K562 (cell line): ENCODE measurements around the gene SEPHS2. TPM values are rescaled to one million over a fixed set of nuclear protein-coding genes. Genes with fewer than 3 reads are reported as not detected.

Experiments used
- ATAC-seq: fragments of 200-7000 bp; cut with Tn5 transposase; 3 replicates; pipeline ENCODE4 v1.9.1; 2020; ENCODE audit warnings: moderate library complexity
- BruUV-seq: library from RNA; stranded (reverse); fragments of 400-500 nt; replicated peaks from 2 replicates; lab custom pipeline; 2021; lab: Mats Ljungman, UMichigan
- CTCF ChIA-PET: fragments of 300-600 bp; formaldehyde crosslinking; extraction: SDS; loops from one replicate; lab custom pipeline; 2021; ENCODE audit warnings: low intra/inter-chr PET ratio; lab: Yijun Ruan, JAX
- POLR2A ChIA-PET: fragments of 300-600, 350-650 bp; sonication (Branson Sonifier 250); formaldehyde crosslinking; extraction: SDS; loops from one replicate; lab custom pipeline; 2021; ENCODE audit warnings: antibody characterized with exemption, inconsistent platforms; lab: Yijun Ruan, JAX
- DNase-seq, 4 experiments: peaks; one replicate each; pipeline versions ENCODE4 v3.0.0 to v3.0.0-alpha.2; 2011 to 2018; ENCODE audit warnings: low spot score in 3 of 4, mixed read lengths in 3 of 4; ENCODE audit errors: extremely low read depth in 1 of 4
- FAIRE-seq: peaks from 2 replicates; lab custom pipeline; 2011; peaks lifted over from hg19 to GRCh38; lab: Jason Lieb, UNC
- H2AFZ ChIP-seq: 2 replicates; pipeline ENCODE4 v1.6.0; 2011; ENCODE audit warnings: low read depth, low read length, control low read depth, inconsistent platforms
- H3K27ac ChIP-seq: fragments of 200-600 bp; 3 replicates; pipeline ENCODE4 v1.8.0; 2011; ENCODE audit warnings: low read depth, mild to moderate bottlenecking, control low read depth, inconsistent platforms, low read length, moderate library complexity, mixed read lengths; ENCODE audit errors: extremely low read depth
- H3K27me3 ChIP-seq, 2 experiments: fragments of 300-600 bp in 1 of 2; 2 replicates in 1 of 2; 3 replicates in 1 of 2; pipeline versions ENCODE4 v1.6.0 to v1.8.0; 2011; ENCODE audit warnings: inconsistent platforms in 2 of 2, low read length in 2 of 2, mild to moderate bottlenecking in 1 of 2, mixed read lengths in 1 of 2, moderate library complexity in 1 of 2; ENCODE audit not compliant: control insufficient read depth in 2 of 2, insufficient read depth in 2 of 2
- H3K36me3 ChIP-seq: fragments of 300-600 bp; 3 replicates; pipeline ENCODE4 v1.8.0; 2011; ENCODE audit warnings: mild to moderate bottlenecking, low read length, inconsistent platforms; ENCODE audit not compliant: control insufficient read depth, insufficient read depth
- H3K4me1 ChIP-seq, 2 experiments: fragments of 200-600 bp in 1 of 2; replicated peaks in 1 of 2; 2 replicates in 1 of 2; 3 replicates in 1 of 2; pipeline versions ENCODE4 v1.5.1 to v1.8.0; 2011; ENCODE audit warnings: inconsistent platforms in 2 of 2, low read length in 2 of 2, mild to moderate bottlenecking in 1 of 2, mixed read lengths in 1 of 2, moderate library complexity in 1 of 2; ENCODE audit not compliant: control insufficient read depth in 2 of 2, insufficient read depth in 2 of 2
- H3K4me2 ChIP-seq: 2 replicates; pipeline ENCODE4 v1.6.1; 2011; ENCODE audit warnings: low read length, control low read depth, inconsistent platforms, mixed read lengths; ENCODE audit not compliant: insufficient read depth
- H3K4me3 ChIP-seq: fragments of 200-600 bp; sonication (generic), shearing (Covaris generic); 2 replicates; pipeline ENCODE4 v1.5.1; 2016; ENCODE audit warnings: control low read depth, inconsistent platforms
- H3K79me2 ChIP-seq: fragments of 200-600 bp; 3 replicates; pipeline ENCODE4 v1.8.0; 2011; ENCODE audit warnings: low read length, inconsistent platforms; ENCODE audit not compliant: control insufficient read depth, insufficient read depth
- H3K9ac ChIP-seq, 2 experiments: 2 replicates each; pipeline versions ENCODE4 v1.6.0 to v1.6.1; 2011; ENCODE audit warnings: low read depth in 2 of 2, low read length in 2 of 2, control low read depth in 1 of 2, inconsistent platforms in 1 of 2, mild to moderate bottlenecking in 1 of 2, mixed read lengths in 1 of 2; ENCODE audit not compliant: insufficient read depth in 1 of 2
- H3K9me1 ChIP-seq: one replicate; pipeline ENCODE4 v1.6.0; 2011; ENCODE audit warnings: inconsistent platforms, mild to moderate bottlenecking, low read length, moderate library complexity; ENCODE audit not compliant: control insufficient read depth, insufficient read depth
- H3K9me3 ChIP-seq: replicated peaks from 2 replicates; pipeline ENCODE4 v1.5.1; 2011; ENCODE audit warnings: low read depth, low read length, inconsistent platforms; ENCODE audit not compliant: control insufficient read depth, insufficient read depth
- H4K20me1 ChIP-seq: replicated peaks from 2 replicates; pipeline ENCODE4 v1.6.1; 2011; ENCODE audit warnings: low read length, inconsistent platforms, mixed read lengths; ENCODE audit not compliant: control insufficient read depth, insufficient read depth
- DDX20 ChIP-seq: fragments of 450-650 bp; IDR thresholded peaks from 2 replicates; pipeline ENCODE4 v1.6.1; 2016; ENCODE audit warnings: missing genetic modification characterization, low read depth, mild to moderate bottlenecking, missing compliant biosample characterization, moderate library complexity
- ETS1 ChIP-seq: conservative IDR thresholded peaks from 2 replicates; pipeline ENCODE4 v1.6.1; 2011; ENCODE audit warnings: low read depth, mild to moderate bottlenecking, low read length; ENCODE audit not compliant: control insufficient read depth
- FOSL1 ChIP-seq: fragments of 200-800 bp; sonication (Bioruptor generic); conservative IDR thresholded peaks from 2 replicates; pipeline ENCODE4 v1.6.1; 2016; ENCODE audit warnings: missing genetic modification characterization, missing compliant biosample characterization
- FUS ChIP-seq: fragments of 200-400 bp; formaldehyde crosslinking; optimal IDR thresholded peaks from 2 replicates; pipeline ENCODE3; 2017; ENCODE audit warnings: low read depth, low read length
- RBM34 ChIP-seq: fragments of 200-400 bp; formaldehyde crosslinking; IDR thresholded peaks from 2 replicates; pipeline ENCODE4 v1.6.1; 2018; ENCODE audit warnings: low read length, borderline replicate concordance; ENCODE audit not compliant: insufficient read depth
- VEZF1 ChIP-seq: fragments of 200-800 bp; sonication (Bioruptor generic); IDR thresholded peaks from 2 replicates; pipeline ENCODE4 v1.6.1; 2017; ENCODE audit warnings: missing genetic modification characterization, missing compliant biosample characterization
- XRCC5 ChIP-seq: fragments of 200-400 bp; formaldehyde crosslinking; IDR thresholded peaks from 2 replicates; pipeline ENCODE4 v1.6.1; 2017; ENCODE audit warnings: low read depth, mild to moderate bottlenecking, low read length
- ZFPM2 ChIP-seq: fragments of 250-450 bp; sonication (Bioruptor Pico); IDR thresholded peaks from 2 replicates; pipeline ENCODE4 v1.5.1; 2022; ENCODE audit warnings: mild to moderate bottlenecking
- ZNF239 ChIP-seq: fragments of 250-450 bp; sonication (Bioruptor Pico); IDR thresholded peaks from 2 replicates; pipeline ENCODE4 v1.4.0; 2020; ENCODE audit warnings: mild to moderate bottlenecking
- ZNF395 ChIP-seq: fragments of 200-800 bp; sonication (Bioruptor generic); IDR thresholded peaks from 2 replicates; pipeline ENCODE4 v1.6.1; 2017; ENCODE audit warnings: missing genetic modification characterization, missing compliant biosample characterization
- ZNF551 ChIP-seq: fragments of 250-450 bp; sonication (Bioruptor Pico); IDR thresholded peaks from 2 replicates; pipeline ENCODE4 v1.5.0; 2021; ENCODE audit warnings: mild to moderate bottlenecking, moderate library complexity
- ZNF740 ChIP-seq, 3 experiments: fragments of 200-800 bp in 1 of 3; sonication (Bioruptor generic) in 1 of 3; sonication (generic) in 1 of 3; formaldehyde crosslinking in 1 of 3; IDR thresholded peaks; 2 replicates each; pipeline versions ENCODE4 v1.6.1 to v1.8.0; 2016 to 2022; ENCODE audit warnings: mild to moderate bottlenecking in 2 of 3, missing compliant biosample characterization in 2 of 3, missing genetic modification characterization in 2 of 3, missing genetic modification reagents in 1 of 3
- WGBS: fragments of 100-300 bp; shearing (Covaris generic); methylation state at CpG from one replicate; pipeline ENCODE4 v1.1.6; 2016; ENCODE audit warnings: low coverage, mixed read lengths; ENCODE audit not compliant: insufficient coverage; ENCODE audit errors: missing lambda C conversion rate; 5-methylcytosine and 5-hydroxymethylcytosine counted together
- in situ Hi-C: fragments of 300-500 bp; cut with MboI; formaldehyde crosslinking; loops from 4 replicates; pipeline ENCODE4 v1.15.0; 2018; ENCODE audit warnings: inconsistent platforms, mixed read lengths
- intact Hi-C: fragments of 100-400 bp; cut with micrococcal nuclease; formaldehyde crosslinking; loops from 2 replicates; pipeline ENCODE4 v1.14.2; 2022
- polyA plus RNA-seq, 8 experiments: library from polyadenylated mRNA; depleted of rRNA in 4 of 8; stranded (reverse) in 5 of 8; unstranded in 3 of 8; fragments of >200 nt; fragmentation: Nextera tagmentation in 2 of 8; fragmentation: Illumina TruSeq in 1 of 8; extraction: Ambion mirVana in 2 of 8; extraction: Trizol in 1 of 8; gene quantifications; 2 replicates each; pipeline versions ENCODE4 v1.2.1 to v1.2.3, GENCODE V29; 2011 to 2014; ENCODE audit warnings: inconsistent platforms in 1 of 8, missing spikeins in 1 of 8
- total RNA-seq, 7 experiments: library from RNA; depleted of rRNA in 6 of 7; stranded (reverse); fragments of >200 nt in 6 of 7; fragmentation: Illumina TruSeq in 2 of 7; extraction: Trizol in 2 of 7; gene quantifications; 2 replicates each; pipeline versions ENCODE4 v1.2.1 to v1.2.3, GENCODE V29; 2011 to 2021; ENCODE audit warnings: low replicate concordance in 1 of 7

The SEPHS2 gene
- total and polyA plus RNA-seq, 9 of the 15 experiments (the other 6 are each of a cell fraction or from before 2014, with no cell fraction given): 20.9 to 90.6 (median 43.4) TPM

- no peaks in the 10 kb centered on the region for H3K27me3 ChIP-seq
- FAIRE-seq (no peak), ATAC-seq (peak; percentile 33), DNase-seq (peak in 2 of 4 experiments; percentile 51 to 67)
- peaks cover 34% of the 10 kb centered on the region; the same call in 2 of the 3 replicates for H3K36me3 ChIP-seq
- intact Hi-C loops (loop anchor here (5.0 kb wide), 2 partner anchors 36 to 51 kb away; partner anchors contain the start of genes CD2BP2, MYL11 and TBC1D10B), in situ Hi-C loops (loop anchor here (10.0 kb wide), 1 partner anchor 213 kb away; the partner anchor contains the start of genes BOLA2B, SLX1A and SULT1A3)
- 6% methylated on average over 11 of the region's 19 CpGs for WGBS
- peak overlapping the region; percentile 80 for H3K4me3 ChIP-seq
- H3K4me2 ChIP-seq: peak overlapping the region; percentile 97
- peak overlapping the region; percentile 96 for H2AFZ ChIP-seq
- no peaks in the 10 kb centered on the region for H4K20me1 ChIP-seq
- H3K9me3 ChIP-seq: no peaks in the 10 kb centered on the region
- ChIA-PET POLR2A (interaction anchor here (0.7 to 1.7 kb wide), 7 partner anchors 12 to 630 kb away, joined by 3 to 9 read pairs (median 3); partner anchors contain the start of genes CD2BP2 and DCTPP1), CTCF (no interaction called here)
- H3K4me1 ChIP-seq: peaks cover 15 to 28% of the 10 kb centered on the region in 2 experiments; a peak in 4 of 5 replicates
- H3K9me1 ChIP-seq: no peaks in the 10 kb centered on the region
- BruUV-seq: TSS peak; percentile 68
- peak overlapping the region; percentile 81 for H3K27ac ChIP-seq
- H3K9ac ChIP-seq: peak overlapping the region; percentile 69 to 97; a peak in 3 of 4 replicates
- peaks cover 29% of the 10 kb centered on the region; the same call in 2 of the 3 replicates for H3K79me2 ChIP-seq
- 0 out of 2 replicates have a peak, but pooled peaks have one; percentile 0 for TF ChIP-seq ZNF395 (CRISPR knock-in tag)
- 0 out of 2 replicates have a peak, but pooled peaks have one; percentile 0 for TF ChIP-seq FOSL1 (tag)
- TF ChIP-seq ZNF740 (CRISPR knock-in tag; IDR thresholded peaks at IDR 0.05): peak; percentile 76; the same call in 1 of the 2 replicates
- TF ChIP-seq ZNF740 (tag; IDR thresholded peaks at IDR 0.05): peak in 1 of 2 experiments; percentile 84; a peak in 2 of 4 replicates
- no peak for TF ChIP-seq ZNF239 (CRISPR knock-in tag)
- no peak for TF ChIP-seq ZNF551 (CRISPR knock-in tag)
- peak; percentile 65 for TF ChIP-seq VEZF1 (CRISPR knock-in tag)
- no peak for TF ChIP-seq ZFPM2 (CRISPR knock-in tag)
- TF ChIP-seq FUS: no peak
- TF ChIP-seq XRCC5: 0 out of 2 replicates have a peak, but pooled peaks have one; percentile 1
- TF ChIP-seq RBM34: no peak
- TF ChIP-seq DDX20 (tag): no peak
- TF ChIP-seq ETS1: no peak
Observed at GRCh38 chr16:30407804-30408534, 37.7 kb downstream of the SEPHS2 start.
